Endothelial cell of umbilical vein (primary cell): ENCODE results near the gene MIB2. TPM values are rescaled to one million over a fixed set of nuclear protein-coding genes. Genes with fewer than 3 reads are reported as not detected.

Experiments used
- BruUV-seq: library from RNA; stranded (reverse); fragments of 400-500 nt; replicated peaks from 2 replicates; lab custom pipeline; 2021; lab: Mats Ljungman, UMichigan
- CTCF ChIA-PET: fragments of 300-600, 350-600 bp; sonication (Branson Sonifier 250); formaldehyde crosslinking; loops from one replicate; lab custom pipeline; 2021; ENCODE audit warnings: antibody characterized with exemption, inconsistent platforms; lab: Charles Lee
- POLR2A ChIA-PET: fragments of 300-600, 350-600 bp; sonication (Branson Sonifier 250); formaldehyde crosslinking; loops from one replicate; lab custom pipeline; 2021; ENCODE audit warnings: antibody characterized with exemption, inconsistent platforms; lab: Charles Lee
- DNase-seq: peaks from one replicate; pipeline ENCODE4 v3.0.0-alpha.2; 2011; ENCODE audit warnings: low read depth, low spot score
- FAIRE-seq: peaks from 2 replicates; lab custom pipeline; 2011; peaks lifted over from hg19 to GRCh38; lab: Jason Lieb, UNC
- H2AFZ ChIP-seq: 2 replicates; pipeline ENCODE4 v1.6.0; 2012; ENCODE audit warnings: low read depth, low read length, control low read depth, inconsistent platforms
- H3K27ac ChIP-seq: 2 replicates; pipeline ENCODE4 v1.5.1; 2011; ENCODE audit warnings: low read depth, mild to moderate bottlenecking, control low read depth, low read length, moderate library complexity; ENCODE audit not compliant: insufficient read depth
- H3K27me3 ChIP-seq, 2 experiments: 2 replicates each; pipeline versions ENCODE4 v1.6.0 to v1.6.1; 2011; ENCODE audit warnings: low read length in 2 of 2, mixed read lengths in 1 of 2; ENCODE audit not compliant: control insufficient read depth in 2 of 2, insufficient read depth in 2 of 2
- H3K36me3 ChIP-seq, 2 experiments: 2 replicates in 1 of 2; 3 replicates in 1 of 2; pipeline ENCODE4 v1.5.1; 2011; ENCODE audit warnings: low read length in 2 of 2, mild to moderate bottlenecking in 1 of 2, moderate library complexity in 1 of 2; ENCODE audit not compliant: control insufficient read depth in 2 of 2, insufficient read depth in 2 of 2; ENCODE audit errors: extremely low read depth in 1 of 2
- H3K4me1 ChIP-seq: 3 replicates; pipeline ENCODE4 v1.5.1; 2011; ENCODE audit warnings: mild to moderate bottlenecking, low read length; ENCODE audit not compliant: control insufficient read depth, insufficient read depth; ENCODE audit errors: extremely low read depth
- H3K4me2 ChIP-seq: 2 replicates; pipeline ENCODE4 v1.6.1; 2011; ENCODE audit warnings: low read length, control low read depth, mixed read lengths; ENCODE audit not compliant: insufficient read depth
- H3K4me3 ChIP-seq, 3 experiments: fragments of 200-600 bp in 1 of 3; sonication (generic), shearing (Covaris generic) in 1 of 3; replicated peaks in 1 of 3; 2 replicates each; pipeline ENCODE4 v1.5.1; 2011 to 2016; ENCODE audit warnings: control low read depth in 3 of 3, low read length in 3 of 3, mild to moderate bottlenecking in 2 of 3, inconsistent platforms in 1 of 3, low read depth in 1 of 3, moderate library complexity in 1 of 3; ENCODE audit not compliant: insufficient read depth in 1 of 3
- H3K79me2 ChIP-seq: 2 replicates; pipeline ENCODE4 v1.6.0; 2012; ENCODE audit warnings: low read length, inconsistent platforms; ENCODE audit not compliant: control insufficient read depth, insufficient read depth
- H3K9ac ChIP-seq: replicated peaks from 2 replicates; pipeline ENCODE3; 2011; ENCODE audit warnings: low read length, control low read depth; ENCODE audit not compliant: insufficient read depth; ENCODE audit errors: extremely low read depth
- H3K9me1 ChIP-seq: replicated peaks from 3 replicates; pipeline ENCODE4 v1.6.0; 2011; ENCODE audit warnings: mild to moderate bottlenecking, low read length; ENCODE audit not compliant: control insufficient read depth, insufficient read depth; ENCODE audit errors: extremely low read depth
- H3K9me3 ChIP-seq: replicated peaks from 2 replicates; pipeline ENCODE4 v1.5.1; 2012; ENCODE audit warnings: low read length, inconsistent platforms; ENCODE audit not compliant: control insufficient read depth, insufficient read depth
- H4K20me1 ChIP-seq: replicated peaks from 2 replicates; pipeline ENCODE3; 2011; ENCODE audit warnings: mild to moderate bottlenecking, low read length; ENCODE audit not compliant: control insufficient read depth, insufficient read depth; ENCODE audit errors: extremely low read depth
- CTCF ChIP-seq, 2 donors: IDR thresholded peaks; 1 replicate in 1 of 2; 2 replicates in 1 of 2; pipeline ENCODE4 v1.5.1; 2011; ENCODE audit warnings: low read length in 2 of 2, mild to moderate bottlenecking in 2 of 2, moderate library complexity in 2 of 2, control low read depth in 1 of 2, inconsistent platforms in 1 of 2, low read depth in 1 of 2; ENCODE audit not compliant: insufficient read depth in 1 of 2; ENCODE audit errors: extremely low read depth in 1 of 2
- EZH2 ChIP-seq: IDR thresholded peaks from 2 replicates; pipeline ENCODE4 v1.6.1; 2012; ENCODE audit warnings: borderline replicate concordance, low read depth, mild to moderate bottlenecking, moderate library complexity, low read length, inconsistent platforms; ENCODE audit not compliant: severe bottlenecking
- GATA2 ChIP-seq: IDR thresholded peaks from 2 replicates; pipeline ENCODE4 v1.7.0; 2011; ENCODE audit warnings: low read depth, mild to moderate bottlenecking, moderate library complexity, mixed read lengths, low read length; ENCODE audit not compliant: insufficient read length, insufficient read depth
- JUN ChIP-seq: IDR thresholded peaks from 2 replicates; pipeline ENCODE4 v1.6.1; 2011; ENCODE audit warnings: borderline replicate concordance, low read depth; ENCODE audit not compliant: insufficient read length, insufficient read depth
- MYC ChIP-seq: IDR thresholded peaks from one replicate; pipeline ENCODE4 v1.6.1; 2011; ENCODE audit warnings: mild to moderate bottlenecking, low read depth, low read length
- POLR2A ChIP-seq: IDR thresholded peaks from 2 replicates; pipeline ENCODE4 v1.6.1; 2012; ENCODE audit warnings: low read depth, mild to moderate bottlenecking, control low read depth, low read length
- POLR2AphosphoS5 ChIP-seq: IDR thresholded peaks from 2 replicates; pipeline ENCODE4 v1.6.1; 2012; ENCODE audit warnings: low read depth, mild to moderate bottlenecking, control low read depth, low read length, moderate library complexity; ENCODE audit not compliant: insufficient read depth
- dilution Hi-C: fragments of 300-500 bp; cut with MboI; formaldehyde crosslinking; loops from one replicate; pipeline ENCODE4 v1.15.0; 2019; ENCODE audit warnings: low sequenced_read_pairs; ENCODE audit not compliant: extremely low pct_ligation_motif_present
- intact Hi-C: fragments of 100-400 bp; cut with micrococcal nuclease; formaldehyde crosslinking; loops from one replicate; pipeline ENCODE4 v1.10.0; 2022
- polyA plus RNA-seq, 4 experiments: library from polyadenylated mRNA; depleted of rRNA in 3 of 4; stranded (reverse) in 3 of 4; unstranded in 1 of 4; fragments of >200 nt; gene quantifications; 2 replicates each; pipeline versions ENCODE4 v1.2.1 to v1.2.3, GENCODE V29; 2011 to 2012; ENCODE audit warnings: missing spikeins in 1 of 4
- total RNA-seq: library from RNA; stranded (reverse); gene quantifications from 2 replicates; pipeline ENCODE4 v1.2.3, GENCODE V29; 2021

The MIB2 gene
- total and polyA plus RNA-seq, 2 donors (not counting 3 experiments of a cell fraction or from before 2014, with no cell fraction given) = 25.9 to 45.0 TPM

GRCh38 chr1:1665815-1666251 is 50.5 kb downstream of the MIB2 start:
- Histone ChIP-seq H4K20me1 (no peaks in the 10 kb centered on the region), H3K4me1 (no peaks in the 10 kb centered on the region), H3K27me3 (no peaks in the 10 kb centered on the region), H3K9ac (no peak overlapping the region), H3K27ac (no peak overlapping the region), H3K9me3 (no peaks in the 10 kb centered on the region), H2AFZ (no peak overlapping the region), H3K9me1 (no peaks in the 10 kb centered on the region), H3K4me3 (no peak overlapping the region), H3K36me3 (peaks cover 0 to 22% of the 10 kb centered on the region in 2 experiments), H3K79me2 (no peaks in the 10 kb centered on the region), H3K4me2 (no peak overlapping the region)
- FAIRE-seq = no peak
- POLR2A ChIA-PET = no interaction called here
- CTCF ChIA-PET = interaction anchor here (0.6 to 1.8 kb wide), 3 partner anchors 14 to 32 kb away, joined by 4 to 8 read pairs (median 5); no protein-coding TSS in a partner anchor
- DNase-seq = no peak
- dilution Hi-C loops = no loop called here
- TF ChIP-seq CTCF (IDR thresholded peaks at IDR 0.05; ENCODE audit: extremely low read depth in 1 of 2, insufficient read depth in 1 of 2, low read depth in 1 of 2, low read length in 2 of 2) (peak; percentile 49 to 59), POLR2A (no peak), JUN (no peak), POLR2AphosphoS5 (no peak), MYC (no peak), GATA2 (no peak), EZH2 (no peak)
- BruUV-seq = no TSS peak
- intact Hi-C loops = no loop called here
